K562 (cell line): ENCODE results near the gene CCDC116. TPM values are rescaled to one million over a fixed set of nuclear protein-coding genes. Genes with fewer than 3 reads are reported as not detected.

Source experiments
- ARID3A ChIP-seq: IDR thresholded peaks from 2 replicates; pipeline ENCODE4 v1.6.1; 2012; ENCODE audit warnings: low read depth, low read length, improper control_type of control experiment, borderline replicate concordance
- GTF3C2 ChIP-seq: IDR thresholded peaks from 3 replicates; pipeline ENCODE4 v1.6.1; 2011; ENCODE audit warnings: borderline replicate concordance, mild to moderate bottlenecking, moderate library complexity; ENCODE audit not compliant: insufficient read length; ENCODE audit errors: extremely low read depth
- HCFC1 ChIP-seq: IDR thresholded peaks from 2 replicates; pipeline ENCODE4 v1.6.1; 2012; ENCODE audit warnings: low read depth, low read length, improper control_type of control experiment
- KDM5B ChIP-seq: fragments of 200-600 bp; sonication (generic); IDR thresholded peaks from 2 replicates; pipeline ENCODE4 v1.6.1; 2012; ENCODE audit warnings: low read depth, mild to moderate bottlenecking, moderate library complexity, low read length, control low read depth, inconsistent platforms; ENCODE audit not compliant: insufficient replicate concordance
- NEUROD1 ChIP-seq: fragments of 150-350 bp; IDR thresholded peaks from 2 replicates; pipeline ENCODE4 v1.6.1; 2014; ENCODE audit warnings: borderline replicate concordance, low read length, low read depth; ENCODE audit not compliant: partially characterized antibody
- POLR2AphosphoS2 ChIP-seq: IDR thresholded peaks from 2 replicates; pipeline ENCODE4 v1.6.1; 2012; ENCODE audit warnings: low read length, improper control_type of control experiment
- SIRT6 ChIP-seq: IDR thresholded peaks from one replicate; pipeline ENCODE4 v1.6.1; 2012; ENCODE audit warnings: low read depth, mild to moderate bottlenecking, control low read depth, inconsistent platforms, low read length, moderate library complexity
- TAF15 ChIP-seq: fragments of 200-400 bp; formaldehyde crosslinking; IDR thresholded peaks from 2 replicates; pipeline ENCODE4 v1.6.1; 2017; ENCODE audit warnings: mild to moderate bottlenecking, low read depth, low read length, moderate library complexity
- ZBTB40 ChIP-seq, 2 experiments: fragments of 450-650 bp in 1 of 2; sonication (generic) in 1 of 2; formaldehyde crosslinking in 1 of 2; IDR thresholded peaks; 2 replicates each; pipeline versions ENCODE4 v1.7.1 to v1.9.0; 2016 to 2022; ENCODE audit warnings: inconsistent platforms in 1 of 2, mild to moderate bottlenecking in 1 of 2, missing genetic modification reagents in 1 of 2
- ZNF24 ChIP-seq: fragments of 450-650 bp; IDR thresholded peaks from 2 replicates; pipeline ENCODE4 v1.6.1; 2016
- polyA plus RNA-seq, 8 experiments: library from polyadenylated mRNA; depleted of rRNA in 4 of 8; stranded (reverse) in 5 of 8; unstranded in 3 of 8; fragments of >200 nt; fragmentation: Nextera tagmentation in 2 of 8; fragmentation: Illumina TruSeq in 1 of 8; extraction: Ambion mirVana in 2 of 8; extraction: Trizol in 1 of 8; gene quantifications; 2 replicates each; pipeline versions ENCODE4 v1.2.1 to v1.2.3, GENCODE V29; 2011 to 2014; ENCODE audit warnings: inconsistent platforms in 1 of 8, missing spikeins in 1 of 8
- total RNA-seq, 7 experiments: library from RNA; depleted of rRNA in 6 of 7; stranded (reverse); fragments of >200 nt in 6 of 7; fragmentation: Illumina TruSeq in 2 of 7; extraction: Trizol in 2 of 7; gene quantifications; 2 replicates each; pipeline versions ENCODE4 v1.2.1 to v1.2.3, GENCODE V29; 2011 to 2021; ENCODE audit warnings: low replicate concordance in 1 of 7

CCDC116 gene
- total and polyA plus RNA-seq, 9 of the 15 experiments (the other 6 are each of a cell fraction or from before 2014, with no cell fraction given): 1.6 to 11.3 (median 4.7) TPM

GRCh38 chr22:21641789-21642583 lies 9.4 kb downstream of the CCDC116 start, which contains the start of gene SDF2L1 (continued):
- no peak for TF ChIP-seq ZBTB40 (IDR thresholded peaks at IDR 0.05)
- no peak for TF ChIP-seq ZBTB40 (CRISPR knock-in tag; IDR thresholded peaks at IDR 0.05)
- TF ChIP-seq GTF3C2: no peak
- TF ChIP-seq HCFC1: peak; percentile 59; the same call in 1 of the 2 replicates
- peak; percentile 100 for TF ChIP-seq NEUROD1
- peak; percentile 99 for TF ChIP-seq POLR2AphosphoS2
- TF ChIP-seq KDM5B: peak; percentile 100
- peak; percentile 92 for TF ChIP-seq SIRT6
- peak; percentile 89 for TF ChIP-seq ARID3A
- no peak for TF ChIP-seq ZNF24
- TF ChIP-seq TAF15: no peak
